Jurkat, Clone E6-1 (cell line): ENCODE results near the gene DPP10.

ENCODE experiments used
- DNase-seq: peaks from one replicate; pipeline ENCODE4 v3.0.0-alpha.2; 2011; ENCODE audit warnings: low read depth, low spot score
- H3K4me3 ChIP-seq: 2 replicates; pipeline ENCODE4 v1.5.1; 2011; ENCODE audit warnings: mild to moderate bottlenecking, low read length, control low read depth, moderate library complexity

The DPP10 gene

GRCh38 chr2:114553027-114553426, 110.6 kb downstream of the DPP10 start:
- H3K4me3 ChIP-seq = no peak overlapping the region
- no peak for DNase-seq

- no peak overlapping the region for H3K4me3 ChIP-seq
Measured at GRCh38 chr2:114569166-114569565, 126.7 kb downstream of the DPP10 start.

GRCh38 chr2:114577657-114578056, 135.2 kb downstream of the DPP10 start:
- H3K4me3 ChIP-seq = no peak overlapping the region
- DNase-seq = no peak

More at GRCh38 chr2:114569166-114569565, 126.7 kb downstream of the DPP10 start:
- DNase-seq = no peak

- no peak overlapping the region for H3K4me3 ChIP-seq
- DNase-seq = no peak
Measured at GRCh38 chr2:114579542-114579941, 137.1 kb downstream of the DPP10 start.

GRCh38 chr2:114580691-114581090, 138.2 kb downstream of the DPP10 start:
- no peak overlapping the region for H3K4me3 ChIP-seq
- DNase-seq = no peak

GRCh38 chr2:114598329-114598728, 155.9 kb downstream of the DPP10 start:
- H3K4me3 ChIP-seq = no peak overlapping the region
- DNase-seq = no peak

GRCh38 chr2:114609203-114609602, 166.8 kb downstream of the DPP10 start:
- H3K4me3 ChIP-seq = no peak overlapping the region
- DNase-seq = no peak

GRCh38 chr2:114609801-114610200, 167.4 kb downstream of the DPP10 start:
- no peak overlapping the region for H3K4me3 ChIP-seq
- DNase-seq = peak; percentile 43

GRCh38 chr2:114610677-114611076, 168.2 kb downstream of the DPP10 start:
- no peak for DNase-seq

GRCh38 chr2:114614592-114614991, 172.2 kb downstream of the DPP10 start:
- DNase-seq = peak; percentile 3
- H3K4me3 ChIP-seq = no peak overlapping the region

More at GRCh38 chr2:114610677-114611076, 168.2 kb downstream of the DPP10 start:
- H3K4me3 ChIP-seq = no peak overlapping the region

GRCh38 chr2:114628481-114628880, 186.0 kb downstream of the DPP10 start:
- H3K4me3 ChIP-seq = no peak overlapping the region
- no peak for DNase-seq

GRCh38 chr2:114631146-114631545, 188.7 kb downstream of the DPP10 start:
- DNase-seq = no peak
- H3K4me3 ChIP-seq = no peak overlapping the region

GRCh38 chr2:114642166-114642770, 199.8 kb downstream of the DPP10 start:
- DNase-seq = peak; percentile 85
- no peak overlapping the region for H3K4me3 ChIP-seq

- H3K4me3 ChIP-seq = no peak overlapping the region
- DNase-seq = no peak
Measured at GRCh38 chr2:114642988-114643553, 200.6 kb downstream of the DPP10 start.

GRCh38 chr2:114651933-114652332, 209.5 kb downstream of the DPP10 start:
- H3K4me3 ChIP-seq = no peak overlapping the region
- DNase-seq = peak; percentile 17

GRCh38 chr2:114659880-114660279, 217.4 kb downstream of the DPP10 start:
- DNase-seq = peak; percentile 89
- no peak overlapping the region for H3K4me3 ChIP-seq

GRCh38 chr2:114661971-114662939, 219.8 kb downstream of the DPP10 start:
- no peak overlapping the region for H3K4me3 ChIP-seq
- DNase-seq = no peak

GRCh38 chr2:114668415-114668814, 226.0 kb downstream of the DPP10 start:
- H3K4me3 ChIP-seq = no peak overlapping the region
- DNase-seq = no peak

GRCh38 chr2:114683251-114683650, 240.8 kb downstream of the DPP10 start:
- H3K4me3 ChIP-seq = no peak overlapping the region
- DNase-seq = no peak

- no peak for DNase-seq
- H3K4me3 ChIP-seq = no peak overlapping the region
Measured at GRCh38 chr2:114684403-114684802, 242.0 kb downstream of the DPP10 start.
